NCI-H1092 treated with DMSO at 0.1 percent for 48 hours (cell line): ENCODE results near the gene RGS8.
A peak's percentile ranks its signal among the peaks of the same experiment; 100 is the strongest.

Source experiments
- DNase-seq: peaks from one replicate; lab custom pipeline; 2025; lab: John Stamatoyannopoulos, UW

RGS8 gene

GRCh38 chr1:182684116-182684828, at the start of gene RGS8:
Gene RGS8 (minus strand): TSS chr1:182684587. CDS start chr1:182669649, 14,938 bp downstream.
- peak; percentile 68 for DNase-seq

GRCh38 chr1:182731852-182732575, 47.6 kb upstream of the RGS8 start:
- DNase-seq = no peak

GRCh38 chr1:182726912-182727311, 42.5 kb upstream of the RGS8 start:
- no peak for DNase-seq

- DNase-seq = no peak
Observed at GRCh38 chr1:182725259-182726255, 41.2 kb upstream of the RGS8 start.

GRCh38 chr1:182724215-182724614, 39.8 kb upstream of the RGS8 start:
- no peak for DNase-seq

GRCh38 chr1:182723200-182723599, 38.8 kb upstream of the RGS8 start:
- DNase-seq = no peak

GRCh38 chr1:182721525-182721924, 37.1 kb upstream of the RGS8 start:
- DNase-seq = no peak

GRCh38 chr1:182720463-182720862, 36.1 kb upstream of the RGS8 start:
- DNase-seq = peak; percentile 17

- no peak for DNase-seq
Observed at GRCh38 chr1:182719553-182719952, 35.2 kb upstream of the RGS8 start.

GRCh38 chr1:182718311-182718710, 33.9 kb upstream of the RGS8 start:
- no peak for DNase-seq

- DNase-seq = no peak
Observed at GRCh38 chr1:182716740-182717720, 32.6 kb upstream of the RGS8 start.

GRCh38 chr1:182715531-182715930, 31.1 kb upstream of the RGS8 start:
- peak; percentile 46 for DNase-seq

GRCh38 chr1:182714546-182714945, 30.2 kb upstream of the RGS8 start:
- no peak for DNase-seq

- DNase-seq = no peak
Observed at GRCh38 chr1:182713939-182714338, 29.6 kb upstream of the RGS8 start.

GRCh38 chr1:182713492-182713891, 29.1 kb upstream of the RGS8 start:
- no peak for DNase-seq

- DNase-seq = no peak
Observed at GRCh38 chr1:182709855-182710254, 25.5 kb upstream of the RGS8 start.

- no peak for DNase-seq
Observed at GRCh38 chr1:182709225-182709764, 24.9 kb upstream of the RGS8 start.

- peak; percentile 64 for DNase-seq
Observed at GRCh38 chr1:182707122-182707521, 22.7 kb upstream of the RGS8 start.

GRCh38 chr1:182704677-182705076, 20.3 kb upstream of the RGS8 start:
- no peak for DNase-seq

- peak; percentile 90 for DNase-seq
Observed at GRCh38 chr1:182703539-182703938, 19.2 kb upstream of the RGS8 start.
